ENCODE data around the gene PRPF19.

PRPF19 gene

DNA sequence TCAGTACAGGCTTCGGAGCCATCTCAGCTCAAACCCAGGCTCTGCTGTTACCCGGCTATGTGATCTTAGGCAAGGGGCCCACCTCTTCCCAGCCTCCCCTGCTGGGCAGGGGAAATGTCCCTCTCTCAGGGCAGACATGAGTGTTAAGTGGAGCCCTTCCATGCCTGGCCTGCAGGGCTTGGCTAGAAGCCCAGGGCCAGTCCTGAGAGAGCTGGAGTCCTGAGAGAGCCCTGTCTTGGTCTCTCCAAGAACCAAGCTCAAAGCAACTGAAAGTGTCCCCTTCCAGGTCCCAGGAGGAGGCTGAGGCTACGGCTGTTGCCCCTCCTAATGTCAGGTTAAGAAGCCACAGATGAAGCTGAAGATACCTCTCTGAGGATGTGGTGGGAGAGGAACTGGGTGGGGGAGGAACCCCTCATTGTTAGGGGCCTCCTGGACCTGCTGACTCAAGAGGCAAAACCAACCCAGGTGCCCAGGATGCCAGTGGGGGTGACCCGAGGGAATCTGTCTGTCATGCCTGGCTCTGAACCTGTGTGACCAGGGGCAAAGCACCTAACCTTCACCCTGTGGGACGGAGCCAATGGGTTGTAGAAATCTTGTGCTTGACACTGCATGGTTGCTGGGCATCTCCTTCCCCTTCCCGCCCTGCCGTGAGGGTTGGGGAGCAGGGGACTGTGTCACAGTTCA, 34.9 kb downstream of the PRPF19 start:
- DNase-seq: no peak

DNA sequence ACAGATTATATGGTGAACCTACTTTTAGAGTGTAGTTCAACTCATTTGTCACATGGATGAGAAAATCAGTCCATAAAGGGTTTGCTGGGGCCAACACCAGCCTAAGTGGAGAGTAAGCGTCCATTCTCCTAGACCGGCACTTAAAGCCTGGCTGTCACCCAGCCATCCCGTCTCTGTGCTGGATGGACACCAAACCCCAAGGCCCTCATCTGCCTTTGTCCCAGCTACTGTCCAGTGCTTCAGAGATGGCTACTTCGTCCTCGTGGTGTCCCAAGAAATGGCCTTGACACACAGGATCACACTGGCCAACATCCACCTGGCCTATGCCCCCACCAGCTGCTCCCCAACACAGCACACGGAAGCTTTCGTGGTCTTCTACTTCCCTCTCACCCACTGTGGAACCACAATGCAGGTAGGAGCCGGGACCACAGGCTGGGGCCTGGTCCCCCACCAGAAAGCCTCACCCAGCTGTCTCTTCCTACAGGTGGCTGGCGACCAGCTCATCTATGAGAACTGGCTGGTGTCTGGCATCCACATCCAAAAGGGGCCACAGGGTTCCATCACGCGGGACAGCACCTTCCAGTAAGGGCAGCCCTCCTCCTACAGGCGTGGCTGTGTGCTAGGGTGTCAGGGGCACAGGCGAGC, 35.5 kb downstream of the PRPF19 start:
- DNase-seq: no peak

DNA sequence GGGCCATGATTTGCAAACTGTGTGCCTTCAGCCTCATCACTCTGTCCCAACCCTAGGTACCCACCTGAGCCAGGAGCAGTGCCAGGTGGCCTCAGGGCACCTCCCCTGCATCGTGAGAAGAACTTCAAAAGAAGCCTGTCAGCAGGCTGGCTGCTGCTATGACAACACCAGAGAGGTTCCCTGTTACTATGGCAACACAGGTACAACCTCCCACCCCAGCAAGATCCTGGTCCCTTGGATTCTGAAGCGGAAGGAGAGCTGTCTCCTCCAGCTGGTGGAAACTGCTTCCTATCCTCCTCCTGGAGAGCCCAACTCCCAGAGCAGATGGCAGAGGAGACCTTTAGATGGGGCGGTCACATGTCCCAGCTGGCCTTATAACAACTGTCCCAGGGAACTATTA, 36.1 kb downstream of the PRPF19 start:
- no peak for DNase-seq

DNA sequence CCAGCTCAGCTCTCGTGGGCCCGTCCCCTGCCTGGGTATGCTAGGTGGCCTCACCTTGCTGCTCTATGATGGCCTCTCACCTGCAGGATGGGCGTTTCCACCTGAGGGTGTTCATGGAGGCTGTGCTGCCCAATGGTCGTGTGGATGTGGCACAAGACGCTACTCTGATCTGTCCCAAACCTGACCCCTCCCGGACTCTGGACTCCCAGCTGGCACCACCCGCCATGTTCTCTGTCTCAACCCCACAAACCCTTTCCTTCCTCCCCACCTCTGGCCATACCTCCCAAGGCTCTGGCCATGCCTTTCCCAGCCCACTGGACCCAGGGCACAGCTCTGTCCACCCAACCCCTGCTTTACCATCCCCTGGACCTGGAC, 36.9 kb downstream of the PRPF19 start:
- no peak for DNase-seq

DNA sequence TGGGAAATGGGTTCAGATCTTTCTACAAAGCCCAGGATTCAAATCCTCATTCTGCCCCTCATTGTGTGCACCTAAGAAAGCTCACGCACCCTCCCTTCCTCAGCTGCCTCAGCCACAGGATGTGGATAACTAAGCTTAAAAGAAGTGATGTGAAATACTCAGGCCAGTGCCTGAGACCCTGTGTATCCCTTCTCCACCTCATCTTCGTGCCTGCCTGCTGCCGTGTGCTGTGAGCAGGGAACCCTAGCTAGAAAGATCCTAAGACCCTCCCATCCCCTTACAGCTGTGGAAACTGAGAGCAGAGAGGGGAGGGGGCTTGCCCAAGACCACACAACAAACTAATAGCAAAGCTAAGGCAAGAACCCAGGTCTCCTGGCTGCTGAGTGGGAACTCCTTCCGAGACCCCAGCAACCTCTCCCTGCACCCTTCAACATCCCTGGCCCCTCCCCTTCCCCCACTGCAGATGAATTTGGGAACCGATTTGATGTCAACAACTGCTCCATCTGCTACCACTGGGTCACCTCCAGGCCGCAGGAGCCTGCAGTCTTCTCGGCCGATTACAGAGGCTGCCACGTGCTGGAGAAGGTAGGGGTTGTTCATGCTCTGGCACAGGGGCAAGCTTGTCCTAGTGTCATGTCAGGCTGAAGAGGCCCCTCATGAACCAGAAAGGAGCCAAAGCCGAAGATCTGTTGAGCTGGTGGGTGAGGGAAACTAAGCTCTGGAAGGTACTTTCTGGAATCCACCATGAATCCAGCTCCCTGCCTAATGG, 37.5 kb downstream of the PRPF19 start:
- no peak for DNase-seq

DNA sequence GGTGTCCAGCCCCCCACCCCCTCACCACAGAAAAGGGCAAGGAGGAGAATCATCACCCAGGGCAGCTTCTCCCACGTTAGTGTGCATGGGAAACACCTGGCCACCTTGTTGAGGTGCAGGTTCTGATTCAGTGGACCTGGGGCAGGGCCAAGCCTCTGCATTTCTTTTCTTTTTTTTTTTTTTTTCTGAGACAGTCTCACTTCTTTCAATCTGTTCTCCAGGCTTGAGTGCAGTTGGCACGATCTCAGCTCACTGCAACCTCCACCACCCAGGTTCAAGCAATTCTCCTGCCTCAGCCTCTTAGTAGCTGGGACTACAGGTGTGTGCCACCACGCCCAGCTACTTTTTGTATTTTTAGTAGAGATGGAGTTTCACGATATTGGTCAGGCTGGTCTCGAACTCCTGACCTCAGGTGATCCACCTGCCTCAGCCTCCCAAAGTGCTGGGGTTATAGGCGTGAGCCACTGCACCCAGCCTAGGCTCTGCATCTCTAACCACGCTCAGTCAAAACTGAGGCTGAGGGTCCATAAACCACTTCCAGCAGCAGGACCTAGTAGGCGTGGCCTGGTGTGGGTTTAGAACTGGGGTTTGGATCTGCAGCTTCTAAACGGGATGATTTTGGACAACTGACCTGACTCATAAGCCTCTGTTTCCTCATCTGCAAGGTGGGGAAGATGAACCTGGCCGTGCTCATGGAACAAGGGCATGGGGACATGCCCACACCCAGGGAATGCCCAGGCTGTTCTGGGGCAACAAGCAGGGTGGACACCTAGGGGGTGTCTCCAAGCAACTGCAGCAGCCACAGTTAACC, 38.3 kb downstream of the PRPF19 start:
- DNase-seq: no peak

DNA sequence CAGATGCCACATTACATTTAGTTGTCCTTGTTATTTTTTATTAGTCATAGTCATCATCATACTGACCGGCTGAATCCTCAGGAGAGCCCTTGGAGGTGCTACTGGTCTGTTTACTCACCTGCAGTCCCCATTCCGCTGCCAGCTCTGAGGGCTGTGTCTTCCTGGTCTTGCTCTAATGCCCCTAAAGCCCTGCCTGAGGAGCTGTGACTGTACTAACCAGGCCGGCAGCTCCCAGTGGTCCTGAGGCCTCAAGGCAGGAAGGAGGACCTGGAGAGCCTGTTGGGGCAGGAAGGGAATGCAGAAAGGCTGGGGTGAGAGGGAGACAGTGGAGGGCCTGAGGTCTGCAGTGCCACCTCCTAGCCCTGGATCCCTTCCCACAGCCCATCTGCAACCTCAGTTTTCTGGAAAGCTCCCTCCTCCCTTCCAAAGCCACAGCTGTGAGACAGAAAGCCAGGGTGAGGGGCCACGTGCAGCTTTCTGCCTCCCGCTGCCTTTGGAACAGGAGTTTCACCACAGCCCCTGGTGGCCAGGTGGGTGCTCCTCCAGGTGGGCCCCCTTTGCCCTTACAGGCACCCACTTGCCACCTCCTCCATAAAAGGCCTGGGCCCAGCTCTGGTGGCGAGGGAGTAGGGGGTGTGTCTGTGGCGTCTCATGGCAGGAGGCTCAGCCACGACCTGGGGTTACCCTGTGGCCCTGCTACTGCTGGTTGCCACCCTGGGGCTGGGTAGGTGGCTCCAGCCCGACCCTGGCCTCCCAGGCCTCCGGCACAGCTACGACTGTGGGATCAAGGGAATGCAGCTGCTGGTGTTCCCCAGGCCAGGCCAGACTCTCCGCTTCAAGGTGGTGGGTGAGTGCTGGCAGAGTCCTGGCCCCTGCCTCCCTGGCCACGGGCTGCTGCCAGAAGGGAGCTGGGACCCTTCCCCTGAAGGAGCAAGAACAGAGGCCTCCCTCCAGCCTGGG, 39.2 kb downstream of the PRPF19 start, which contains the start of gene ZP1:
TSS of gene ZP1 (plus strand) at position 632 of the 960 bp plus-strand sequence. CDS start at position 652, 20 bp downstream.
- no peak for DNase-seq

DNA sequence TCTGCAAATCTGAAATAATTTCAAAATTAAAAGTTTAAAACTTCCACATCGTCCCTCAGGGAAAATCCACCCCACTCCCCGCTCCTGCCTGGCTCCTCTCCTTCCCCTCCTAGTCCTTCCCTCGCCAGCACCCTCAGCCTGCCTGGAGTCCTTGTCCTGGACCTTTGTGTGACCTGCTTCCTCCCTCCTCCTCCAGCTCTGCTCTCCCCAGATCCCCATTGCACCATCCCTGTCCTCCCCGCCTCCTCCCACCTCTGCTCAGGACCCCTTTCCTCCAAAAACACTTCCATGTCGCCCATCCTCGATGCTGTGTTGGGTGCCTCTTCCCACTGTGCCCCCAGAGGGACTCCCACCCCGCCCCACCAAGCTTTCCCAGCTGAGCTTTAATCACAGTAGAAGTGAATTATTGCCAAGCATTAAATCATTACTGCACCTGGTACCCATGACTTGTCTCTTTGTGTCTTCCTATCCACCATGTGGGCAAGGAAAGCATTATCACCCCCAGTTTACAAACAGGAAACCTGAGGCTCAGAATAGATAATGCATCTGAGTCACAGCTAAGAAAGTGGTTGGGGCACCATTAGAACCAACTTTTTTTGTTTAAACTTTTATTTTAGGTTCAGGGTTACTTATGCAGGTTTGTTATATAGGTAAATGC, 41.4 kb downstream of the PRPF19 start:
- DNase-seq: no peak

DNA sequence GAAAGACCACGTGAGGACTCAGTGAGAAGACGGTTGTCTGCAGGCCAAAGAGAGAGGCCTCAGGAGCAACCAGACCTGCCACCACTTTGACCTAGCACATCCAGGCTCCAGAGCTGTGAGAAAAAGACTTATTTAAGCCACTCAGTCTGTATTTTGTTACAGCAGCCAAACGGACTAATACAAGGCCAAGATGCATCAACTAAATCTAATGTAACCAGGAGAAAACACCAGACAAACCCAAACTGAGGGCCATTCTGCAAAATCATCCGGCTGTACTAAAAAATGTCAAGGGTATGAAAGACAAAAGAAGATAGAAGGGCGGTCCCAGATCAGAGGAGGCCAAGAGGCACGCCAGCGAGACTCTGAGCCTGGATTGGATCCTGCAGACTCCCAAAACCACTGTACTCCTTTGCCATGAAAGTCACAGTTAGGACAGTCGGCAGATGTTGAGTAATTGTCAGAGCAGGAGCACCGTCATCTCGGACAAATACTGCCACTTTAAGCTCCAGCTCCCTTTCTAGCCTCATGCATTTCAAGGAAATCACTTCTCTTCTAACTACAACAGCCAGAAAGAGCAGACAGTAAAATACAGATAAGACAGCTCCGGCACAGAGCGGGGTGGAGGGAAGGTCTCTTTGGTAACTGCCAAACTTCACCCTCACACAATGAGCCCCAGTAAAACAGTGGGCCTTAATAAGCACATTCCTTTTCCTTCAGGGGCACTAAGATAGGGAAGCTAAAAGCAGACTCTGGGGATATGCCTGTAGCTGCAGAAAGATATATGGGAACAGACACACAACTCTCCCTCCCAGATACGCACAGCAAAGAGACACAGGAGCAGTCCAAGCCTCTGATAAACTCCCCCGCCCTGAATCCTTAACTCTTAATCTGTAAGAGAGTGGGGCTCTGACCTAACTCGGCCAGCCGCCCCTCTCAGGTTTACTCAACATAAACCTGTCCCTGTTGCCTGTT, 42.5 kb downstream of the PRPF19 start:
- DNase-seq: no peak

DNA sequence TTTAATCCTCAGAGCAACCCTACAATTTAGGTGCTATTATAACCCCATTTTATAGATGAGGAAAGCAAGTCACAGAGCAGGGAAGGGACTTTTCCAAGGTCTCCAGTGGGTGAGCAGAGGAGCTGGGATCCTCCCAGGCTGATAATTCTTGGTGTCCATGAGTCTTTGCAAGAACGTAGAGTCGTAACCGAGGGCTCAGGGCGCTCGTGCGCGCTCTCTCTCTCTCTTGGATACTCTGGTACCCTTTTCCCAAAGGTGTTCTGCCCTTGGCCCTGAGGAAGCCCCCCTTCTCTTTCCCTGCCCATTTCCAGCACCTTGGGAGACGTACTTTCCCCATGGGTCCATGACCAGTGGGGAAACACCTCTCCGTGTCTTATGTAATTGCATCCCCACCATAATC, 44.2 kb downstream of the PRPF19 start:
- no peak for DNase-seq

DNA sequence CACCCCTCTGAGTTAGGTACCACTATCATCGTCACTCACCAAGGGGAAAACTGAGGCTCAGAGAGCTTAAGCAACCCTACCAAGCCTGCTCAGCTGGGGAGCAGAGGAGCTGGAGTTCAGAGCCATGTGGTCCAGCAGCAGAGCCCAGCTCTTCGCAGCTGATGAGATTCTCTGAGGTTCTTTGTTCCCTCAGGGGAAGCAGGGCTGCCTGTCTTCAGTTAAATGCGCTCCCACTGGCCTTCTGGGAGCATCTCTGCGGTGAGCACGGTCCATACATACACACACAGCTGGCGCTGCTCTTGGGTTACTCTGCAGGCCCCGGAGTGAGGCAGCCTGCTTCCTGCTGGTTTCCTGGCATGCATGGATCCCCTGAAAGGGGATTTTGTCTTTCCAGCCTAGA, 45.4 kb downstream of the PRPF19 start:
- no peak for DNase-seq

DNA sequence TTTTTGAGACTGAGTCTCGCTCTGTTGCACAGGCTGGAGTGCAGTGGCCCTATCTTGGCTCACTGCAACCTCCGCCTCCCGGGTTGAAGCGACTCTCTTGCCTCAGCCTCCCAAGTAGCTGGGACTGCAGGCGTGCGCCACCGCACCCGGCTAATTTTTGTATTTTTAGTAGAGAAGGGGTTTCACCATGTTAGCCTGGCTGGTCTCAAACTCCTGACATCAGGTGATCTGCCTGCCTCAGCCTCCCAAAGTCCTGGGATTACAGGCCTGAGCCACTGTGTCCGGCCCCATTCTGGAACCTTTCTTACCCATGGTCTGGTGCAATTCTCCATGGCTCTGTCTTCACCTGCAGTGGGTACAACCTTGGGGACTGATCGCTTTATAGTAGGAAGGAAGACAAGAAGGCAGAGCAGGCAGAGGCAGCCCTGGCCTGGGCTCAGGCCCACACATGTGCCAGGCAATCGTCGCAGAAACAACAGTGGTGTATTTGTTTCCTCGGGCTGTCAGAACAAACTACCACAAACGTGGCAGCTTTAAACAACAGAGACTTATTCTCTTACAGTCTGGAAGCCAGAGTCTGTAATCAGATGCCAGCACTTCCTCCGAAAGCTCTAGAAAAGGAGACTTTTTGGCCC, 46.7 kb downstream of the PRPF19 start:
- DNase-seq: no peak

DNA sequence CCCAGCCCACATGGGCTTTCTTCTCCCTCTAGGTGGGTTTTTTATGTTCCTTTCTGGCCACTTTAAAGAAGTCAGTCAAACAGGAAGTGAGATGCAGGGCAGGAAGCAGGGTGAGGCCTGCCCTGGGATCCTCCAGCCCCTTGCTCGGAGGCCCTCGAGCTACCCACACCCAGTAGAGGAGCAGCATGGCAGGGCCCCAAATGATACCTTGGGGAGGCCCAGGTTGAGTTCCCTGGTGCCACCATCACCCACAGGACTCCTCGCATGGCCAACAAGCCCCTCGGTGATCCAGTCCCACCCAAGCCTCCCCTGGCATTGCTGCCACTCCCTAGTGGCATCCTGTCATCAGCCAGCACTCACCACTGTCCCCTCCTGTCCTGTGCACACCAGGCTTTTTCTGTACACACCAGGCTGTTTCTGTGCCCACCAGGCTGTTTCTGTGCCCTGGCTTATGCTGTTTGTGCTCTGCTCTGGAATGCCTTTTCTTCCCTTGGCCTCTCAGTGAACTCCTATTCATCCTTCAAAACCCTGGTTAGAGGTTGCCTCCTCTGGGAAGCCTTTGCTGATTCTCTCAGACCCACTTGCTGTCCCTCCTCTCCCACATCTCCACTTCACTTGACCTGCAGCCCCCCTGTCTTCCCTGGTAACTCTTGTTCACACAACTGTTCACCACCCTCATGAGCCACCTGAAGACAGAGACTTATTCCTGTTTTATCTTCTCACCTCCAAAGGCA, 47.5 kb downstream of the PRPF19 start:
- DNase-seq: no peak

DNA sequence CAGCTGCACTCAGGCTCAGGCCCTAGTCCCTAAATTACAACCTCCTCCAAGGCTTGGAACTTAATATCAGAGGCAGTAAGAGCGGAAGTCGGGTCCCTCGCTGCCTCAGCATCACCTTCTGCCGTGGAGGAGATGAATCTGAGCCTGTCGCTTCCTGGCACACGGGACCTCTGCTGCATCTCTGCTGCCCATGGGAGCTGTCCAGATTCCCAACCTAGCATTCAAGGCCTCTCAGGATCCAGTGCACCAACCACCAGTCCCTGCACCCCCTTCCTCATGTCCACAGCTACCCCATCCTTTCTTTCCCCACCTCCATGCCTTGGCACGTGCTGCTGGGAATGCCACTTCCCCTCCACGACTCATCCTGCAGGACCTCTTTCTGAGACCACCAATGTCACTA, 48.1 kb downstream of the PRPF19 start:
- no peak for DNase-seq

DNA sequence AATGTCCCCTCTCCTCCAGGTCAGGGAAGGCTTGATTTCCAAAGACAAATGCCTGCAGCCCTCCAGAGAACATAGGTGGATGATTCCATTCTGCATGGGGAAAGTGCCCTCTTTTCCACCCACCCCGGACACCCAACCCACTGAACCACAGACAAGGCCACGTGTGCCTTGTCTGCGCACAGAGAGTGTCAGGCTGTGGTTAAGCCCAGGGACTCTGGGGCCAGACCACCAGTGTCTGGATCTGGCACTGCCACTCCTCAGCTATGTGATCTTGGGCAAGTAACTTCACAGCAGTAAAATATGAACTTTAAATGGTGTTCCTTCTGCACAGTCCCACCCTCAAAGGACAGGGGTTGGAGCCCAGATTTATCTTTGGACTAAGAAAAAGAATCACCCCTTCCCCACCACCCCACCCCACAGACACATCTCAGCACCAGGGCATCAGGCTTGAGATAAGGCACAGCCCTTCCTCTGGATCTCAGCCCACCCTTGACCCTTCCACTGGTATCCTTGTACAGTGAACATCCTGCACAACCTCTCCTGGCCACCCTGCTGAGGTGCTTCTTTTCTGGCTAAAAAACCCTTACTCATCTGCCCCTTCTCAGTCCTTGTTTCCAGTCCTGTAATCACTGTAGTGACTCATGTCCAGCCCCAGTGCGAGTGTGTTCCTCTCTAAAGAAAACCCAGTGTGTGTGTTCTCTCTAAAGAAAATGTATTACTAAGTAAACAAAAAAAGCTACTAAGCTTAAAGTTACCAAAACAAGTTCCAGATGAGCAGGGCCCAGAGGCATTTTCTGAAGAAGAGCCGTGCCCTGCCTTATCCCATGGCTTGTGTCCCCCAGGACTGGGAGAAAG, 48.8 kb downstream of the PRPF19 start:
- DNase-seq: no peak

DNA sequence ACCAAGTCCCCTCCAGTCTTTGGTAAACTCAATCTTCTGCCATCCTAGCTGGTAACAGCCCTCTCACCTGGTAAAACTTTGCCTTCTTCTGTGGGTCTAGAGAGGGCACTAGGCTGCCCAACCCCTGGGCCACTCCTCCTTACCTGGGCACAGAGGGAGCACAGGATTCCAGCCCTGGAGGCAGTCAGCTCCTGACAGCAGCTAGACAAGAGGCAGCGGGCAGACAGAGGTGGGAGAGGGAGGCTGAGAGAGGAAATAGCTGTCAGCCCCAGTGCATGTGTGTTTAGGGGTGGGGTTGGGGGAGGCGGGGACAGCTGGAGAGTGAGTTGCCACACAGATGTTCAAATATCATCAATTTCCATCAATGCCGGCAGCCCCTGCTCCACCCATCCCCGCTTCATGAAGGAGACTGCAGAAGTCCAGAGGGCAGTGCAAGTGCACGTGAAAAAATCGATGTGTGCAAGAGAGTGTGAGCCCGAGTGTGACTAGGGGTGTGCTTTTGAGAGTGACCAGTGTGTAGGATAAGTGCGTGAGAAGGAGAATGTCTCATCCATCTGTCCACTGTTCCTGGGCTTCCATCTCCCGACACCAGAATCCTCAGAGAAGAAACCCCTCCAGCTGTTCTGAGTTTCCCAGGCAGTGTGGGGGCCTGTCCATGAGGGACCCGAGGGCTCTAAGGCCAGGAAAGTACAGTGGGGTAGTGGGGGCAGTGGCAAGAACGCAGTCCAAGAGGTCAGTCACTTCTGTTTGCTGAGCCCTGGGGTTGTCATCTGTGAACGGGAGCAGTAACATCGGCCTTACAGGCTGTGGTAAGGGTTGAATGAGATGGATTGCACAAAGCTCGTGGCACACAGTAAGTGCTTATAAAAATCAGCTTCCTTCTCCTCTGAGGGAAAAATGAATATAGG, 50.4 kb downstream of the PRPF19 start, which contains the start of gene PTGDR2:
TSS of gene PTGDR2 (minus strand) at position 225 of the 908 bp plus-strand sequence. CDS start 2,228 bp downstream, outside the sequence.
- DNase-seq: no peak

Measured in stimulated activated naive CD4-positive, alpha-beta T cell (primary cell).